Fibroblast of skin of scalp (primary cell): ENCODE measurements around the gene TBC1D10A.

Experiments
- DNase-seq: peaks from one replicate; pipeline ENCODE4 v3.0.0-alpha.2; 2013

TBC1D10A gene

GRCh38 chr22:30299322-30299721, 27.4 kb downstream of the TBC1D10A start:
- DNase-seq: no peak

GRCh38 chr22:30297991-30298701, 28.6 kb downstream of the TBC1D10A start:
- no peak for DNase-seq

- no peak for DNase-seq
These were observed 29.3 kb downstream of the TBC1D10A start for GRCh38 chr22:30297276-30297990.

GRCh38 chr22:30296833-30297232, 29.9 kb downstream of the TBC1D10A start:
- no peak for DNase-seq

GRCh38 chr22:30296324-30296723, 30.4 kb downstream of the TBC1D10A start:
- DNase-seq: no peak

- DNase-seq: no peak
These were observed 31.2 kb downstream of the TBC1D10A start for GRCh38 chr22:30295576-30295975.

GRCh38 chr22:30294830-30295229, 31.9 kb downstream of the TBC1D10A start:
- DNase-seq: no peak

- DNase-seq: no peak
These were observed 32.7 kb downstream of the TBC1D10A start for GRCh38 chr22:30294066-30294465.

GRCh38 chr22:30293026-30293425, 33.7 kb downstream of the TBC1D10A start:
- DNase-seq: no peak

- DNase-seq: no peak
These were observed 34.4 kb downstream of the TBC1D10A start for GRCh38 chr22:30292069-30292970.

GRCh38 chr22:30291058-30291892, 35.5 kb downstream of the TBC1D10A start:
- DNase-seq: peak; percentile 69

- DNase-seq: peak; percentile 87
These were observed 36.2 kb downstream of the TBC1D10A start for GRCh38 chr22:30290342-30291057.

GRCh38 chr22:30289980-30290313, 36.8 kb downstream of the TBC1D10A start:
- DNase-seq: no peak

GRCh38 chr22:30289141-30289979, 37.4 kb downstream of the TBC1D10A start, which contains the start of gene CASTOR1:
CASTOR1 (minus strand) TSS chr22:30289505; CDS start chr22:30289497, 8 bp downstream.
- peak; percentile 99 for DNase-seq

- DNase-seq: no peak
These were observed 38.2 kb downstream of the TBC1D10A start for GRCh38 chr22:30288419-30289140.

GRCh38 chr22:30287648-30288418, 38.9 kb downstream of the TBC1D10A start:
- peak; percentile 95 for DNase-seq

- peak; percentile 39 for DNase-seq
These were observed 39.7 kb downstream of the TBC1D10A start for GRCh38 chr22:30286813-30287647.

GRCh38 chr22:30286331-30286730, 40.4 kb downstream of the TBC1D10A start:
- DNase-seq: no peak
